Stimulated activated CD4-positive, alpha-beta T cell treated with anti-CD3 and anti-CD28 coated beads, Interleukin-1b, Interleukin-23, amount 100 ng/mL, for 48 hours (primary cell): ENCODE results near the gene TRIM65.
A peak's percentile ranks its signal among the peaks of the same experiment; 100 is the strongest.

Experiments used
- DNase-seq: peaks from one replicate; pipeline ENCODE4 v3.0.0-alpha.2; 2020

TRIM65 gene

GRCh38 chr17:75849724-75850123, 47.0 kb downstream of the TRIM65 start:
- no peak for DNase-seq

DNA sequence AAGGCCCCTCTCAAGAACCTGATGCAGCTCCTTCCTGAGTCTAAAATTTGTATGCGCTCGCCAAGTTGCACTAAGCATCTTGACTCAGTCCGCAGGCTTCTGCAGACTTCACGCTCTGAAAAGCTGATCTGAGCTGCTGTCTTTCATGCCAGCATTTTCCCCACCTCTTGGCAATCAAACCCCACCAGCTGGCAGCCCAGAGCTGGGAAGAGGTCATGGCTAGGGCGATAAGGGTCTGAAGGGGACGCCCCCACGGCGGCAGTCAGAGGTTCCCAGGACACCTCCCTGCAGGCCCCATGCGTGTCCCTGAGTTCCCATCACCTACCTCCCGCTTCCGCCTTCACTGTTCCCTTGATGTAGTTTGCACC, 47.5 kb downstream of the TRIM65 start:
- no peak for DNase-seq

GRCh38 chr17:75848523-75849278, 48.0 kb downstream of the TRIM65 start:
- DNase-seq = peak; percentile 77

GRCh38 chr17:75847614-75848522, 48.9 kb downstream of the TRIM65 start:
- no peak for DNase-seq

- no peak for DNase-seq
Observed at GRCh38 chr17:75846692-75847613, 49.8 kb downstream of the TRIM65 start.

DNA sequence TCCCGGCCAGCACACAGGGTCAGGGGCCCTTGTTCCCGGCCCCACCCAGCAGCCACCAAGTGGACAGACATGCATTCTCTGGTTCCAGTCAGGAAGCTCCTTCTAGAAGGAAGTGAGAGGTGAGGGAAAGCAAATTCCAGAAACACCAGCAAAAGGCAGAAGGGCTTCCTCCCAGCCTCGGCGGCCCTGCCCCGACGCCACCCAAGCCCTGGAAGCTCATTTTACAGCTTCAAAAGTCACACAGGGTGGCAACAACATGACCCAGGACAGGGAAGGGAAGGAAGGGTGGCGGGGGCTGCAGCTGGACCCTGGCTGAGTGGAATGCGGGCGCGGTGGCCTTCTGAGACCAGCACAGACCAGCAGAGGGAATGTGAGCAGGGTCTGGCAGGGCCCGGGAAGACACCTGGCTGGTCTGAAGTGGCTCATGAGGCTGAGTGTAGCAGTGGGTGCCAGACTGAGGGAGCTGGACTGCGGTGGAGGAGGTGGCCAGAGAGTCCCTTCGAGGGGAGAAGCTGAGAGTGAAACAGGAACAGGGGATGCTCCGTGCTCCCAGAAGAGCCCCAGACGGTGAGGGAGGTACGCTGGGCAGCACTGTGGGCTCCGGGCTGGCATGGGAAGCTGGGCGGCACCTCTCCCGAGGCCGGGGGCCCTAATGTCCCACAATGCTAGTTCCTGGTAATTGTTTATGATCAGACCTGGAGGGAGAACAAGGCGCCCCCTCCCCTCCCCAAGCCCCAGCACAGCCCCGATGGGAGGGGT, 50.6 kb downstream of the TRIM65 start:
- DNase-seq = no peak

DNA sequence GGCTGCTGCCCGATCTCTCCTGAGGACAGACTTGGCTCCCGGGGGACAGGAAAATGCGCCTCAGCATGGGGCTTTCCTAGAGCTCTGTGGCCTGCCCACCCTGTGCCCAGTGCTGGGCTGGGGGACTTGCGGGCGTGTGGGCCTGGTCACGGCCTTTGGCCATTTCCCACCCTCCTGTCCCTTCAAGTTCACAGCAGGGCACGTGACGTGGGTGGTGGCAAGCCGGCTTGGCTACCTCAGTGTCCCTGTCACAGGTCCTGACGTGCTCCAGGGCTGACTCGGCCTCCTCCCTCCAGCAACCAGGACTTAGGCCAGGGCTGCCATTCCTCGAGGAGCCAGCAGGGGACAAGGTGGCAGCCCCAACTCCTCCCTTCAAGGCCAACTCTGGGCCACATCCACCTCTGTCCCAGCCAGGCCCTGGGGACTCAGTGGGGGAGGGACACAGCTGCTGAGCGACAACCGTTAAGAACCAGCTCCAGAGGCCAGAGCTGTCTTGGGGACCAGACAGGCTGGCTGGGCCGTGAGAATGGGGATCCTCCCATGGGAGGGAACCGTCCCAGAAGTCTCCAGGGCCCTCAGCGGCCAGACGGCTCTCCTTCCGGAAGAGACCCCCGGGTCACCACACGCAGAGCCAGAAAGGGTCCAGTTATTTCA, 51.6 kb downstream of the TRIM65 start:
- peak; percentile 79 for DNase-seq

GRCh38 chr17:75844530-75845057, 52.2 kb downstream of the TRIM65 start:
- DNase-seq = no peak

GRCh38 chr17:75843577-75844529, 52.9 kb downstream of the TRIM65 start, which contains the start of gene UNC13D:
Gene UNC13D (minus strand): TSS chr17:75844404. CDS start chr17:75844337, 67 bp downstream.
- peak; percentile 54 for DNase-seq

DNA sequence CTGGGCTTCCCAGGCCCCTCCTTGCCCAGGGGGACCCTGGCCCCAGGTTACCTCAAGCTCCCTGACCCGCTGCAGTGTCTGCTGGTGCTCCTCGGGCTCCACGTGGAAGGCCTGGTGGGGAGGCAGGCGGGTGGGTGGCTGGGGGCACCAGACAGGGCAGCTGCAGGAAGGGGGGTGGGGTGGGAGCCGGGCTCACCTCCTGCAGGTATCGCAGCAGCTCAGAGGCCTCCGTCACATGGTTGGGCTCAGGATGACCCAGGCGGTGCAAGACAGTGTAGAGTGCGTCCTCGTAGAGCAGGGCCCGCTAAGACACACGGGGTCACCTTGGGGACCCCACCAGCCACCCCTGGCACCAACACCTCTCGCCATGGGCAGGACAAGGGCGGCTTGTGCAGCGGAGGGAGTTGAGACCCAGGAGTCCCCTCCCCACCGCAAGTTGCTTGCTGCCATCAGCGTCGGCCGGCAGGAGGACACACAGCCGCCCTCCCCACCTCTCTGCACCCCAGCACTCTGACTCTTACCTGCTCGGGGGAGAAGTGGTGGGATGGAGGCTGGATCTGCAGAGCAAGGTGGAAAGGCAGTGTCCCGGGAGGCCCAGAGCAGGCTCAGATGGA, 53.7 kb downstream of the TRIM65 start:
- DNase-seq = no peak

DNA sequence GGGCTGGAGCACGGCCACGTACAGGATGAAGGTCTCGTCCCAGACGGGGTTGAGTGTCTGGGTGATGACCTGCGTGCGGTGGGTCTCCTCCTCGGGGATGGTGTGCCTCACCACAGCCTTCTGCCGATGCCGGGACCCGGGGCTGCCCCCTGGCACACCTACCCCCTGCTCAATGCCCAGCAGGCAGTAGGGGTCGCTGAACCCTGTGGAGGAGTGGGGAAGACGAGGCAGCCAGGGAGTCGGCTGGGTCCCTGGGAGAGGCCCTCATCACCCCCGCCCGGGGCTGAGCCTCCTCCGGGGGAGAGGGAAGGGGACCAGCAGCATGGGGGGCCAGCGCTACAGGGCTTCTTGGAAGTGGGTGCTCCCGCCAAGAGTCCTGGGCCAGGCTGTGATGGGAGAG, 54.3 kb downstream of the TRIM65 start:
- DNase-seq = no peak

- DNase-seq = no peak
Observed at GRCh38 chr17:75840799-75841164, 56.0 kb downstream of the TRIM65 start.

- DNase-seq = no peak
Observed at GRCh38 chr17:75839942-75840798, 56.6 kb downstream of the TRIM65 start.
